MG63 (cell line): ENCODE measurements around the gene CABYR. TPM values are rescaled to one million over a fixed set of nuclear protein-coding genes. Genes with fewer than 3 reads are reported as not detected.
A peak's percentile ranks its signal among the peaks of the same experiment; 100 is the strongest.

ENCODE experiments used
- DNase-seq: peaks from one replicate; pipeline ENCODE4 v3.0.0-alpha.2; 2020
- H3K27me3 ChIP-seq: fragments of 250-450 bp; sonication (Bioruptor Pico); 2 replicates; pipeline ENCODE4 v1.5.1; 2020; ENCODE audit warnings: mild to moderate bottlenecking, moderate library complexity
- H3K36me3 ChIP-seq: fragments of 250-450 bp; sonication (Bioruptor Pico); 2 replicates; pipeline ENCODE4 v1.5.1; 2020; ENCODE audit warnings: mild to moderate bottlenecking, moderate library complexity
- H3K4me3 ChIP-seq: fragments of 250-450 bp; sonication (Bioruptor Pico); 2 replicates; pipeline ENCODE4 v1.5.1; 2020; ENCODE audit warnings: mild to moderate bottlenecking, moderate library complexity
- H3K9me3 ChIP-seq: fragments of 250-450 bp; sonication (Bioruptor Pico); 2 replicates; pipeline ENCODE4 v1.5.1; 2020; ENCODE audit warnings: mild to moderate bottlenecking, moderate library complexity
- total RNA-seq: library from RNA; depleted of rRNA; stranded (reverse); fragments of >200 nt; shearing (Covaris generic); gene quantifications from 2 replicates; pipeline ENCODE4 v1.2.3, GENCODE V29; 2014; ENCODE audit warnings: low replicate concordance

CABYR gene
- total RNA-seq, 1 experiment from 2014 or later = not detected

DNA sequence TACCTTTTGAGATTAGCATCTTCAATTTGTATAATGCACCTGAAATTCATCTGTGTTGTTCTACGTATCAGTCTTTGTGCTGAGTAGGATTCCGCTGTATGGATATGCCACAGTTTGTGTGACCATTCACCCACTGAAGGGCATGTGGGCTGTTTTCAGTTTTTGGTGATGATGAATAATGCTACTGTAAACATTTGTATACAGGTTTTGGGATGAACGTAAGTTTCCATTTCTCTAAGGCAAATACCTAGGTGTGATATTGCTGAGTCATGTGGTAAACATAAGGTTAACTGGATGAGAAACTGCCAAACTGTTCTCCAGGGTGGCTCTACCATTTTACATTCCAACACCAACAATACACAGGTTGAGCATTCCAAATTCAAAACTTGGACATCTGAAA, 35.1 kb downstream of the CABYR start:
- H3K9me3 ChIP-seq = no peaks in the 10 kb centered on the region

DNA sequence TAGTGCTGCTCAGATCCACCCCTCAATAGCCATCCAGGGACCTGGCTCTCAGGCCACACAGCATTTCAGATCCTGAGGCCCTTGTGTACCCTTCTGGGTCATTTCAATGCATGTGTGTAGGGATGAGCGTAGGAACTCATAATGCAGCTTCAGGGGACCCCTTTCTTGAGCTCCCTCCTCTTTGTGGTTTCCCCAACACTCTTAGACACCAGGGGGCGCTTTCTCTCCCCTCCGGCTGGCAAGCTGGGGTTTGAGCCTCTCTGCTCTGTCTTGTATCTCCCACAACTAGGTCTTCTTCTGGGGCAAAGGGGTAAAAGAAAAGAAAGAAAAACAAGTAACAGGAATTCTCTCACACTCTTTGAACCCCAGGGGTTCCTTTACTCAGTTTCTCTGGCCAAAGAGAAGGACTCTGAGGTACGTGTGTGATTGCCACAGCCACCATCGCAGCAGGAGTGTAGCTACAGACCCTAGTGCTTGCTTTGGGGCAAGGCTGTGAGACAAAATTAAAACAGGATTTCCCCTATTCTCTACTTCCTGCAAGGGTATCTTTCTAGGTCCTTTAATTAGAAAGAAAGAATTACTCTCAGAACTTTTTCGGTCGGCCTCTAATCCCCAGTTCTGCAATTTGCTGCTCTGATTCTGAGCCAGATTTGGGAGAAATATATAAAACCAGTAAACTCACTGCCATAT, 38.0 kb downstream of the CABYR start:
- Histone ChIP-seq H3K36me3 (peaks cover 7% of the 10 kb centered on the region), H3K4me3 (no peak overlapping the region), H3K9me3 (no peaks in the 10 kb centered on the region), H3K27me3 (no peaks in the 10 kb centered on the region)
- peak; percentile 37 for DNase-seq

More for the DNA sequence above, 35.1 kb downstream of the CABYR start:
- Histone ChIP-seq H3K36me3 (peaks cover 10% of the 10 kb centered on the region), H3K27me3 (no peaks in the 10 kb centered on the region), H3K4me3 (no peak overlapping the region)
- DNase-seq = no peak

DNA sequence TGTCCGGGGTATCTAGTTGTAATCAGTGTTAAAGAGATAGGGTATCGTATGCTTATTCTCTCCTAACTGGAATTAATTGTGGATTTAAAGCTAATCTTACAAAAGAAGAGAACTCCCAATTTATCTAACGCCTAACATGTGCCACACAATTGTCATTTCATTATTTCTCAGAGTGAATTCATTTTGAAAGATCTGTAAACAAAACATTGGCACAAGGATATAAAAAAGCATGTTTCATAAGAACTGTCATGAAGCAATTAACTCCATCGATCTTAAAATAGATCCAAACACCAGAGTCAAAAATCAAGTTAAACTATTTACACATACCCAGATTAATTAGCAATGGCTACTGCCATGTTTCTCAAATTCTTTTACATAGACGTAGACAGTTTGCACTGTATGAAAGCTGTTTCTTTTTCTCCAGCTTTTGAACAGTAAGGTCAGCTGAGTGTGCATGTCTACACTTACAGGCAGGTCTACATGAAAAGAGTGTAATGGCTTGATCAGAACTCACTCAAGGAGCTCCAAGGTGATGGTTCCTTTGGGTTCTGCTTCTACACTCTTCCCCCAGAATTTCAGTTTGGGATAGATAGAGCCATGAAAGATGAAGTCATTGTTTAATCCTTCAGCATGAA, 38.8 kb downstream of the CABYR start:
- Histone ChIP-seq H3K9me3 (no peaks in the 10 kb centered on the region), H3K4me3 (no peak overlapping the region), H3K27me3 (no peaks in the 10 kb centered on the region), H3K36me3 (peaks cover 7% of the 10 kb centered on the region)
- no peak for DNase-seq

DNA sequence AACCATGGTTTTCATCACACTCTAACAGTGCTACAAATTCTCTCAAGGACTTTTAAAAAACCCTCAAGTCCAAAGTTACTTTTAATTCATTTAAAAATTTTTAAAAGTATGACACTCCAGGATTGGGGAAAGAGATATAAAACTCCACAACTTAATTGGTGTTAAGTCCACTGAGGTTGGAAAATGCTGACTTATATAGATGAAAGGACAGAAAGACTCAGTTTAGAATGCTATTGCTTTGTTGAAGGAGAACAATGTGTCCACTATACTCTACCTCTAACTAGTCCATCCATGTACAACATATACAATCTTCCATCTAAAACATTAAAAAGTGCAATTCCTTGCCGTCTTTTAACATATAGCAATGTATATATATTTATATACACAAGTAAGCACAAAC, 41.2 kb downstream of the CABYR start:
- H3K27me3 ChIP-seq = no peaks in the 10 kb centered on the region
- no peak overlapping the region for H3K4me3 ChIP-seq
- no peaks in the 10 kb centered on the region for H3K9me3 ChIP-seq
- no peak for DNase-seq
- H3K36me3 ChIP-seq = peaks cover 7% of the 10 kb centered on the region

DNA sequence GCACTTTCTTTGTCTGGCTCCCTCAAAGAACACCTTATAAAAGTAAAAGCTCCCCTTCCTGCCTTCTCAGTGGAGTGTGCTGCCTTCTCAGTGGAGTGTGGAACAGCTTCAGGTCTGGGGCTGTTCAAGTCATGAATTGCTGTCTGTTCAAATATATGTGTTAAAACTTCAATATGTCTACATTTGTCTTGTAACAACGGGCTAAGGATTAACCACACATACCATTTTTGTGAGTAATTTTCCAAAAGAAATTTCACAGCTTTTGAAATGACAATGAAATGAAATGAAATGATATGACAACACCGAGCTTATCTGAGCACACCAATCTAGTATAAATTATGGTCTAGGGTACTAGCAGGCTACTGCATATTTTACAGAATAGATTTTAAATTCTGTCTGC, 42.9 kb downstream of the CABYR start:
- no peaks in the 10 kb centered on the region for H3K27me3 ChIP-seq
- no peak for DNase-seq

DNA sequence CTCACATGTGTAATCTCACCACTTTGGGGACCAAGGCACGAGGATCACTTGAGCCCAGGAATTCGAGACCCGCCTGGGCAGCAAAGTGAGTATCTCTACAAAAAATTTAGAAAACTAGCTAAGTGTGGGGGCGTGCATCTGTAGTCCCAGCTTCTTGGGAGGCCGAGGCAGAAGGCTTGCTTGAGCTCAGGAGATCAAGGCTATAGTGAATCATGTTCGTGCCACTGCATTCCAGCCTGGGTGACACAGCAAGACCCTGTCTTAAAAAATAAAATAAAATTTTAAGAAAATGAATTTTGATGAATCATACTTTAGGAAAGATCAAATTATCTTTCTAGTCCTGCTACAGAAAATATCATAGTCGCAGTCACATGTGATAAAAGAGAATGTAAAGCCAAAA, 46.9 kb downstream of the CABYR start:
- Histone ChIP-seq H3K9me3 (no peaks in the 10 kb centered on the region), H3K4me3 (no peak overlapping the region), H3K27me3 (no peaks in the 10 kb centered on the region), H3K36me3 (no peaks in the 10 kb centered on the region)
- no peak for DNase-seq

More for the DNA sequence above, 42.9 kb downstream of the CABYR start:
- peaks cover 4% of the 10 kb centered on the region; the same call in 1 of the 2 replicates for H3K36me3 ChIP-seq
- H3K9me3 ChIP-seq = no peaks in the 10 kb centered on the region
- no peak overlapping the region for H3K4me3 ChIP-seq

DNA sequence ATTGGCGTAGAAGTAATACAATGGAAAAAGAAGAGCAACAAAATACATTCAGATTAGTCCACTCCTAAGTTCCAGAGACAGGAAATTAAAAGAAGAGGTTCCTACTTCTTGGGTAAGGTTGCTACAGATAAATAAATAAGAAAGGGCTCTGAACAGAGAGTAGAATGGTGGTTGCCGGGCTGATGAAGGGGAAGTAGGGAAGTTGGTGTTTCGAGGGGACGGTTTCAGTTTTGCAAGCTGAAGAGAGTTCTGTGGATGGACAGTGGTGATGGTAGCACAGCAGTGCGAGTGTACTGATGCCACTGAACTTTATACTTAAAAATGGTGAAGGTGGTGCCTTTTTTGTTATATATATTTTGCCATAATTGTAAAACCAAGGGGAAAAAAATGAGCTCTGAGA, 48.2 kb downstream of the CABYR start:
- no peak for DNase-seq
- Histone ChIP-seq H3K27me3 (no peaks in the 10 kb centered on the region), H3K36me3 (no peaks in the 10 kb centered on the region), H3K4me3 (no peak overlapping the region), H3K9me3 (no peaks in the 10 kb centered on the region)

DNA sequence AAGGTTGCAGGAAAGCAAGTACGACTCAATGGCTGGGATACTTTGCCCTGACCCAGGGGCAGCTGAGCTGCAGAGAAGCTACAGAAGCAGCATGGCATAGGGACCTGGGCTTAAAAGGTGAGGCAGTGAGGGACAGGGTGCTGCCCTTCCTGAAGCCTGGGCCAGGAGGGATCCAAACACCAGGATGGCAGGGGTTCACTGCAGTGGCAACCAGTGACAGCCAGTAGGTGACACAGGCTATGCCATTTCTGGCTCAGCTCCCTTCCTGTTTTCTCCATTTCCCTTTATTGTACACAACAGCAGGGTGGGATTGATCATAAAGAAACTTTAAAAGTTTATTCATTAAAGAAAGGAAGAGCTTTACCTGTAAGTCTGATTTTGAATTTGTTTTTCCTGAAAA, 48.8 kb downstream of the CABYR start:
- no peaks in the 10 kb centered on the region for H3K9me3 ChIP-seq
- H3K36me3 ChIP-seq = no peaks in the 10 kb centered on the region
- H3K4me3 ChIP-seq = no peak overlapping the region
- no peaks in the 10 kb centered on the region for H3K27me3 ChIP-seq
- no peak for DNase-seq

DNA sequence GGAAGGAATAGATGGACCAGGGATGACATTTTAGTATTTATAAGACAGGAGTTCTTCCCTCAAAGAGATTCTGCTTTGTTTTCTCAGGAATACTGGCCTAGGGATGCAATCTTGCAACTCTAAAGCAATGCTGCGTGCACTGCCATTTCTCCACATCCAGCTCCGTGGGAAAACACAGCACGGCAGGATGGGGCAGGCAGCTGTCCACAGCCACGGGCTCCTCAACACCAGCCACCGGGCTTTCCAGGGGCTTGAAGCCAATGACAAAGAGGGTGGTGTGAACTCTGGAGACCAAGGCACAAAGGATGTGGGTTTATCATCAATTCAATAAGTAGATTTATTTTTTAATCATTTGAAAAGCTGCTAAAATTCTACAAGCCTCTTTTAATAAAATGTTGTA, 49.3 kb downstream of the CABYR start:
- no peaks in the 10 kb centered on the region for H3K27me3 ChIP-seq
- H3K4me3 ChIP-seq = no peak overlapping the region
- no peaks in the 10 kb centered on the region for H3K9me3 ChIP-seq
- H3K36me3 ChIP-seq = no peaks in the 10 kb centered on the region
- DNase-seq = no peak

DNA sequence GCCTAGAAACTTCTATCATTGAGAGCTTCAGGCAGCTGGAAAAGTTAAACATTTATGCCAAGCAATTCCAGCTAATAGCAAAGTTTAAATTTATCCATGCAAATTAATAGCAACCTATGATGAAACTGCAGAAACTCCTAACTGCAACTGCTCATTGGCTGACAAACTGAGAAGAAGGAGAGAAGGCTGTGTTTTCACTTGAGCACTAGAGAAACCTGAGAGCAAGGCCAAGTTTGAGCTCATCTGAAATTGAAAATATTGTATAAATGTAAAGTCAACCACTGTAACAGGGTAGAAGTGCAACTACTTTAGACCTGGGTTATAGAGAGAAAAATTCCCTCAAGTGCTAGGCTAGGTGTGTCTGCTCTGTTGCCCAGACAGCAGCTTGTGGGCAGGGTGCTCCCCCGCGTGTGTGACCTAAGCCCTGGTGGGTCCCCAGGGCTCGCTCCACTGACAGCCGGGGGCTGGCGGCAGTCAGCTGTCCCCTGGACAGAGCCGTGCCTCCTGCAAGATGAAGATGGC, 50.2 kb downstream of the CABYR start:
- no peak overlapping the region for H3K4me3 ChIP-seq
- H3K27me3 ChIP-seq = no peaks in the 10 kb centered on the region
- H3K9me3 ChIP-seq = no peaks in the 10 kb centered on the region
- no peaks in the 10 kb centered on the region for H3K36me3 ChIP-seq
- DNase-seq = no peak

DNA sequence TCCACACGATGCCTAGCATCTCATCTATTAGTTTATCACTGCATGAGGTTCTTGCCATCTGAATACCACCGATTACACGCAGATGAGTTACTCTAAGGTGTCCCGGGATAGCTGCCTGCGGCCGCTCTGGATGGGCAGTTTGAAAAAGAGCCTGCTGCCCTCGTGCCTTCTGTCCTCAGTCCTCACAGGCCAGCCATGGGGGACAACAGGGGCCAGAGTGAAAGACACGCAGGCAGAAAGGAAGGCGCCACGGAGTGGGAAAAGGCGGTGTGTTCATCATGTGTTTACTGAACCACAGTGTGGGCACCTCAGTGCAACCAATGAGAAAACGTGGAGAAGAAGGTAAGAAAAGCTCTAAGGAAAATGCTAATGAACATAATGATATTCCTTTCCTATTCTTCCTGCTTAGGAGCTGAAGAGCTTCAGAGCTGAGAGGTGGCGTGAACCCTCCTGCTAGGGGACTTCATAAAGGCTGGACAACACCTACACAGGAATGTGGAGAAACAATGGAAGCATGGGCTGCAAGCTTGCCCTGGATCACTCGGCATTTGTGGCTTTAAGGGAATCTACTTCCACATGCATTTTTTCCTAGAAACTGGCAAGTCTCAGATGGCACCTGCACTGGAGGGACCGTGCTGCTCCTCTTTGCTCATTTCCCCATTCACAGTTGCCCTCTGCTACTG, 50.9 kb downstream of the CABYR start:
- no peaks in the 10 kb centered on the region for H3K9me3 ChIP-seq
- no peaks in the 10 kb centered on the region for H3K27me3 ChIP-seq
- H3K4me3 ChIP-seq = no peak overlapping the region
- DNase-seq = no peak
- H3K36me3 ChIP-seq = no peaks in the 10 kb centered on the region

DNA sequence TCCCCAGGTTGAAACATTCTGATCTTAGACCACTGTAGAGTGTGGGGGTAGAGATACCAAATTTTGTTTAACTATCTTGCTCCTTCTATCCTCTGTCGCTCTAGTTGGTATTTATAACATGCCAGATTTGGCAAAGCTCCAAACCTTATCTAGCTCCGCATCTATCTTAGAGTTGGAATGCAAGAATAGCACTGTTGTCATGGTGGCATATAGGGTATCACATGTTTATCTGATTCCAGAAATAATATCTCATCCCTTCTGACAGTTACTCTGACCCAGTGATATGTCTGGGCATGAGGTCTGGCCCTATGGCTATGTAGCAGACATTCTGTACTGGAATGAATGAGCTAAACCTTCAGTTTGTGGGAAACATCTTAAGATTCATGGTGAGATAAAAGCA, 51.7 kb downstream of the CABYR start:
- no peak for DNase-seq
- no peaks in the 10 kb centered on the region for H3K36me3 ChIP-seq

DNA sequence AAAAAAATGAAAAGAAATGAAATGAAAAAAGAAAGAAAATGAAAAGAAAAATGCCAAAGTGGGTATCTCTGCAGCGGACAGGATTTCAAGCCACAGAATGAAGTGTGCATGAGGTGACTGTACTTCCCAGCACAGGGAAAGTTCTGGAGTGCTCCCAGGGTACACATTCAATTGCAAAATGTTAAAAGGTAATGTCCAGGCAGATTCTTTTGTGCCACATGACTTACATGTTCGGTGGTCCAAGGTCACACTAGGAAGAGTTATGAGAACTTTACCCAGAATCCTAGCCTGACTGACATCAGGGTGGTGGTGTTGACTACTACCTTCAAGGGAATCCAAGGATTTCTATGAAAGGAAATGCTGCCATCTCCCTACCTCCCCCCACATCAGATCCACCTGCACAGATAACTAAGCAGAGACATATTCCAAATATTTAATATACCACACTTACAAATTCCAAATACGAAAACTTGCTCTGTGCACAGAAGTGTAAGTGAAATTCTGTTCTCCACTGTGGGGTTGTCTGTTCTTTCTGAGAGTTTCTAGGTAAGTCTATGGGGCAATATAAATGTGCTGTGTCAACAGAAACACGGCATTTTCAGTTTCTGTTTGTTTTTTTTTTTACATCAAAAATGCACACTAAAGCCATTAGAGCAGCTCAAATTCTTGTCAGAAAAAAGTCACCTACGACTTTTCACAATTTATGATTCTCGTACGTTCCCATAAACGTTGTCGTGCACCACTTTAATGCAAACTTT, 56.6 kb downstream of the CABYR start:
- no peak for DNase-seq
- Histone ChIP-seq H3K36me3 (no peaks in the 10 kb centered on the region), H3K27me3 (no peaks in the 10 kb centered on the region), H3K4me3 (no peak overlapping the region), H3K9me3 (no peaks in the 10 kb centered on the region)

More for the DNA sequence above, 51.7 kb downstream of the CABYR start:
- no peak overlapping the region for H3K4me3 ChIP-seq
- H3K9me3 ChIP-seq = no peaks in the 10 kb centered on the region
- no peaks in the 10 kb centered on the region for H3K27me3 ChIP-seq

DNA sequence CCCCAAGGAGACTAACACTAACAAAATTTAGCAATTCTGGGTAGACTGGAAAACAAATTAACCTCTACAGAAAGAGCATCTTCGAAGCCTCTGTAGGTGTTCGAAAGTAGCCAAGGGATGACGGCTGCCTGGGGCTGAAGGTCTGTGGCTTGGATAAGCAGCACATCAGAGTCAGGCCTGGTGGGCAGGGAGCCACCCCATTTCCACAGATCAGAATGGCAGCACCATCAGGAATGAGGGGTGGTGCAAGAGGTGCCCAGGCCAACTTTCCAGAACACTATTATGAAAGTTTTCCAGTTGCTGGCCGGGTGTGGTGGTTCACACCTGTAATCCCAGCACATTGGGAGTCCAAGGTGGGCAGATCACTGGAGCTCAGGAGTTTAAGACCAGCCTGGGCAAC, 57.9 kb downstream of the CABYR start:
- H3K36me3 ChIP-seq = no peaks in the 10 kb centered on the region
- H3K9me3 ChIP-seq = no peaks in the 10 kb centered on the region
- DNase-seq = no peak
- H3K27me3 ChIP-seq = no peaks in the 10 kb centered on the region
- H3K4me3 ChIP-seq = no peak overlapping the region

DNA sequence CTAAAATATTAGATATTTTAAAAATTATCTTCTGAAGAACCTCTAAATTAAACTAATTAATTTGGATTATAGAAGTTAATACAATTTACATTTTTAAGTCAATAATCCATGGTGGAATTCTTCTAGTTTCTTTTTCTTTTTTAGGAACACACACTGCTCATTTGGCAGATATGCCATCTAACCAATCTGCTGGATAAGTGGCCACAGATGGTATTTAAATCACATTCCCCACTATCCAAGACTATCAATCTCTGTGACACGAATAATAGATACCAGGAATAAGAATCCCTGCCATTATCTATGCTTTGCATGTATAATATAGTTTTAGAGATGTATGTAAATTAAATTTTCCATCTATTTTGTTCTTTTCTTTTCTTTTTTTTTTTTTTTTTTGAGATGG, 58.5 kb downstream of the CABYR start:
- Histone ChIP-seq H3K27me3 (no peaks in the 10 kb centered on the region), H3K4me3 (no peak overlapping the region), H3K36me3 (no peaks in the 10 kb centered on the region), H3K9me3 (no peaks in the 10 kb centered on the region)
- DNase-seq = no peak

DNA sequence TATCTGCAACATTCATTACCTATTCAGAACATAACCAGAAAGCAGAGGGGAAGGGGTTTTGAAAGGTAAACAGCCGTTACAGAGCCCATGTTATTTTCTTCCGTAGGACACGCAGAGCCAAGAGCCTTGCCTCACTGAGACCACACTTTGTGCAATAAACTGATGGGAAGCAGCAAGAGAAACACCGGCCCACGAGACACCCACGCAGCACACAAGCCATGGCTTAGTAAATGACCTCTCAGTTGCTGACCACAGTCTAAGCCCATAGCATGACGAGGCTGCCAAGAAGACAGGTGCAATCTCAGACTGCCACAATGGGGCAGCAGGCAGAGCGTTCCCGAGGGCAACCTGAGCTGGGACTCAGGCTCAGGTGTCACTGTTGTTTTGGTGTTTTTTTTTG, 59.6 kb downstream of the CABYR start:
- no peaks in the 10 kb centered on the region for H3K9me3 ChIP-seq
- H3K36me3 ChIP-seq = no peaks in the 10 kb centered on the region
- no peak for DNase-seq
- no peak overlapping the region for H3K4me3 ChIP-seq
- H3K27me3 ChIP-seq = no peaks in the 10 kb centered on the region

DNA sequence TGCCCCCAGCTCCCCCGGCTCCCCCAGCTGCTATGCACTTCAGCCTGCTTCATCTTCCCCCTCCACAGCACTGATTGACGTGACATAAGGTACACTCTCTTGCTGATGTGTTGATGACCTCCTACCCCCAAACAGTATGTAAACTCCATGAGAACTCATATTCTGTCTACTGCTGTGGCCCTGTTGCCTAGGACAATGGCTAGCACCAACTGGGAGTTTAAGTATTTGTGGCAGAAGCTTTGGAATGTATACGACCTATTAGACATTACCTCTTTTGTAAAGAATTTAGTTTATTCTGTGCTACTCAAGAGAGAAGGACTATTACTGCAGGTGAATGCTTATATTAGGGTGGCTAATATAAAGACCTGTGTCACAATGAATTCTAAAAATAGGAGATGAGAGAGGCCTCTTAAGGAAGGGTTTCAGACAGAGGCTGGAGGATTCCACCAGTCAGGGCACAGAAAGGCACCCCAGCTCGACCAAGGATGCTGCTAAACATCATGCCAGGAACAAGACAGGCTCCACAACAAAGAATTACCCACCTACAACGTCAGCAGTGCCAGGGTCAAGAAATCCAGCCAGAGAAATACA, 60.6 kb downstream of the CABYR start:
- Histone ChIP-seq H3K27me3 (no peaks in the 10 kb centered on the region), H3K9me3 (no peaks in the 10 kb centered on the region), H3K36me3 (no peaks in the 10 kb centered on the region), H3K4me3 (no peak overlapping the region)
- DNase-seq = no peak
